HCT116 (cell line): ENCODE data around the gene ACKR3. TPM values are rescaled to one million over a fixed set of nuclear protein-coding genes. Genes with fewer than 3 reads are reported as not detected.

Source experiments
- ATAC-seq: fragments of 200-7000 bp; cut with Tn5 transposase; 2 replicates; pipeline ENCODE4 v1.9.1; 2020; ENCODE audit warnings: mild to moderate bottlenecking, moderate library complexity
- BruUV-seq: library from RNA; stranded (reverse); fragments of 400-500 nt; replicated peaks from 2 replicates; lab custom pipeline; 2021; lab: Mats Ljungman, UMichigan
- CTCF ChIA-PET: fragments of 300-600 bp; sonication (Branson Sonifier 250); formaldehyde crosslinking; loops from one replicate; lab custom pipeline; 2021; ENCODE audit warnings: antibody characterized with exemption; lab: Charles Lee
- POLR2A ChIA-PET: fragments of 300-600, 350-600 bp; sonication (Branson Sonifier 250); formaldehyde crosslinking; loops from one replicate; lab custom pipeline; 2021; ENCODE audit warnings: antibody characterized with exemption; lab: Charles Lee
- RAD21 ChIA-PET, 2 experiments: fragments of 300-600 bp; sonication (Branson Sonifier 250); formaldehyde crosslinking; loops; one replicate each; lab custom pipeline; 2023; ENCODE audit warnings: low total read pairs in 2 of 2; ENCODE audit not compliant: uncharacterized antibody in 2 of 2, unreplicated experiment in 2 of 2, low non-redundant PET in 1 of 2; lab: Charles Lee
- DNase-seq: peaks from one replicate; pipeline ENCODE4 v3.0.0-alpha.2; 2010; ENCODE audit warnings: low read depth, low spot score
- H2AFZ ChIP-seq: fragments of 200-600 bp; shearing (Covaris generic), sonication (generic); 2 replicates; pipeline ENCODE4 v1.6.1; 2017; ENCODE audit warnings: low read depth, mixed run types, mixed read lengths, antibody characterized with exemption, low read length; ENCODE audit not compliant: poor library complexity, severe bottlenecking
- H3K27ac ChIP-seq: 2 replicates; pipeline ENCODE4 v1.5.1; 2012; ENCODE audit warnings: low read depth, low read length
- H3K27me3 ChIP-seq: fragments of 200-600 bp; sonication (generic); 2 replicates; pipeline ENCODE4 v1.6.1; 2016; ENCODE audit warnings: mixed run types, low read length, mixed read lengths; ENCODE audit not compliant: insufficient read depth
- H3K36me3 ChIP-seq, 2 experiments: fragments of 200-500 bp in 1 of 2; fragments of 200-600 bp in 1 of 2; sonication (Bioruptor generic) in 1 of 2; sonication (generic) in 1 of 2; 2 replicates each; pipeline versions ENCODE4 v1.5.1 to v1.6.1; 2014 to 2016; ENCODE audit warnings: low read length in 2 of 2, inconsistent platforms in 1 of 2, mixed read lengths in 1 of 2, mixed run types in 1 of 2; ENCODE audit not compliant: insufficient read depth in 2 of 2, control insufficient read depth in 1 of 2
- H3K4me1 ChIP-seq, 2 experiments: fragments of 200-600 bp in 1 of 2; sonication (generic) in 1 of 2; 2 replicates each; pipeline versions ENCODE4 v1.5.1 to v1.6.1; 2012 to 2017; ENCODE audit warnings: low read length in 2 of 2, inconsistent platforms in 1 of 2, mild to moderate bottlenecking in 1 of 2, mixed read lengths in 1 of 2, mixed run types in 1 of 2, moderate library complexity in 1 of 2; ENCODE audit not compliant: insufficient read depth in 2 of 2, control insufficient read depth in 1 of 2
- H3K4me2 ChIP-seq: fragments of 200-600 bp; sonication (generic); 2 replicates; pipeline ENCODE4 v1.6.1; 2017; ENCODE audit warnings: mixed run types, low read length, mixed read lengths
- H3K4me3 ChIP-seq, 2 experiments: fragments of 200-600 bp in 1 of 2; sonication (generic) in 1 of 2; replicated peaks in 1 of 2; 2 replicates each; pipeline ENCODE4 v1.5.1; 2011 to 2016; ENCODE audit warnings: low read length in 2 of 2, control low read depth in 1 of 2, low read depth in 1 of 2, mild to moderate bottlenecking in 1 of 2, mixed read lengths in 1 of 2, mixed run types in 1 of 2
- H3K79me2 ChIP-seq: fragments of 200-600 bp; sonication (generic); 2 replicates; pipeline ENCODE4 v1.6.1; 2017; ENCODE audit warnings: mild to moderate bottlenecking, mixed run types, low read length, moderate library complexity, mixed read lengths; ENCODE audit not compliant: insufficient read depth
- H3K9ac ChIP-seq: fragments of 200-600 bp; sonication (generic); 2 replicates; pipeline ENCODE4 v1.6.1; 2016; ENCODE audit warnings: low read length, mixed read lengths
- H3K9me2 ChIP-seq: fragments of 200-600 bp; sonication (generic), shearing (Covaris generic); 2 replicates; pipeline ENCODE4 v1.6.1; 2017; ENCODE audit warnings: mixed run types, mild to moderate bottlenecking, moderate library complexity; ENCODE audit not compliant: insufficient read depth
- H3K9me3 ChIP-seq, 2 experiments: fragments of 200-500 bp in 1 of 2; fragments of 200-600 bp in 1 of 2; sonication (Bioruptor generic) in 1 of 2; sonication (generic) in 1 of 2; 2 replicates each; pipeline ENCODE4 v1.6.1; 2014 to 2017; ENCODE audit warnings: low read length in 2 of 2, mixed read lengths in 2 of 2, inconsistent platforms in 1 of 2, low read depth in 1 of 2, mild to moderate bottlenecking in 1 of 2, mixed run types in 1 of 2, moderate library complexity in 1 of 2; ENCODE audit not compliant: control insufficient read depth in 1 of 2, insufficient read depth in 1 of 2
- H4K20me1 ChIP-seq: fragments of 200-600 bp; sonication (generic), shearing (Covaris generic); 2 replicates; pipeline ENCODE4 v1.6.1; 2017; ENCODE audit warnings: mixed run types, mild to moderate bottlenecking, moderate library complexity; ENCODE audit not compliant: insufficient read depth
- EGR1 ChIP-seq: IDR thresholded peaks from 2 replicates; pipeline ENCODE4 v1.6.1; 2012; ENCODE audit warnings: low read depth
- EZH2 ChIP-seq: fragments of 200-600 bp; sonication (generic); IDR thresholded peaks from 2 replicates; pipeline ENCODE4 v1.6.1; 2017; ENCODE audit warnings: antibody characterized with exemption, mixed run types
- FOSL1 ChIP-seq: IDR thresholded peaks from 2 replicates; pipeline ENCODE4 v1.6.1; 2012; ENCODE audit warnings: low read depth
- JUND ChIP-seq: IDR thresholded peaks from 2 replicates; pipeline ENCODE4 v1.6.1; 2012
- POLR2AphosphoS5 ChIP-seq: IDR thresholded peaks from 2 replicates; pipeline ENCODE4 v1.6.1; 2011; ENCODE audit warnings: mild to moderate bottlenecking, low read depth, low read length, moderate library complexity
- SIN3A ChIP-seq: IDR thresholded peaks from 2 replicates; pipeline ENCODE4 v1.6.1; 2012; ENCODE audit warnings: low read depth
- SP1 ChIP-seq: IDR thresholded peaks from 2 replicates; pipeline ENCODE4 v1.6.1; 2012; ENCODE audit warnings: low read depth
- YY1 ChIP-seq: IDR thresholded peaks from 2 replicates; pipeline ENCODE4 v1.6.1; 2011; ENCODE audit warnings: low read length, low read depth, moderate library complexity, mild to moderate bottlenecking; ENCODE audit not compliant: insufficient replicate concordance; ENCODE audit errors: extremely low read depth
- intact Hi-C: fragments of 100-400 bp; cut with micrococcal nuclease; formaldehyde crosslinking; loops from 2 replicates; pipeline ENCODE4 v1.10.0; 2022
- total RNA-seq: library from RNA; stranded (reverse); gene quantifications from one replicate; pipeline ENCODE4 v1.2.1, GENCODE V29; 2021; ENCODE audit not compliant: unreplicated experiment
- TF ChIP-seq, protein P1 (sequence below): IDR thresholded peaks from 2 replicates; pipeline ENCODE4 v1.6.1; 2012
- TF ChIP-seq, protein P2 (sequence below), 3 experiments: fragments of 200-600 bp in 1 of 3; sonication (generic) in 1 of 3; IDR thresholded peaks in 2 of 3; conservative IDR thresholded peaks in 1 of 3; 2 replicates each; pipeline ENCODE4 v1.5.1; 2012 to 2017; ENCODE audit warnings: low read depth in 2 of 3, low read length in 2 of 3, antibody characterized with exemption in 1 of 3, borderline replicate concordance in 1 of 3, control low read depth in 1 of 3, mild to moderate bottlenecking in 1 of 3, mixed read lengths in 1 of 3, mixed run types in 1 of 3, moderate library complexity in 1 of 3; ENCODE audit not compliant: insufficient read depth in 1 of 3
- TF ChIP-seq, protein P3 (sequence below): IDR thresholded peaks from 2 replicates; pipeline ENCODE4 v1.6.1; 2012; ENCODE audit warnings: low read depth

Gene ACKR3
- total RNA-seq, 1 experiment from 2014 or later: 0.20 TPM

DNA sequence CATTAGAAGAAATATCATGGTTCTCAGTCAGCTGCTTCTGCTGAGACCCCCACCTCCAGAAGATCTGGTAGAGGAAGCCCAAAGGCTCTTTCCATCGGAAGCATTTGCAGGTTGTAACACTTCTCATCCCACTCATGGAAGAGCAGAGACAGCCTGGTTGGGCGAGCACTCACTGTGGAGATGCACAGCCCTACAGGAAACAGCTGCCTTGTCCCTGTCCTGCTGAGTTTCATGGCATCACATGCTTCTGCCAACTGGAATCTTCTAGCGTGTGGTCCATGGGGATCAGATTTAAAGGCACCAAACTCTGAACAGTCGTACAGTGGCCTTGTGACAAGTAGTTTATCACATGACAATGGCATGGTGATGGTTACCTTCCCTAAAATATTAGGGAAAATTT is 36.3 kb upstream of the ACKR3 start:
- no peak overlapping the region for H3K27ac ChIP-seq
- POLR2A ChIA-PET: no interaction called here
- no peak overlapping the region for H2AFZ ChIP-seq
- ATAC-seq: no peak
- H3K79me2 ChIP-seq: no peaks in the 10 kb centered on the region
- H3K36me3 ChIP-seq: no peaks in the 10 kb centered on the region
- BruUV-seq: no TSS peak
- no peak for DNase-seq
- H3K4me3 ChIP-seq: no peak overlapping the region
- H3K9me2 ChIP-seq: no peaks in the 10 kb centered on the region
- intact Hi-C loops: no loop called here
- H3K4me1 ChIP-seq: no peaks in the 10 kb centered on the region
- H4K20me1 ChIP-seq: no peaks in the 10 kb centered on the region
- H3K9me3 ChIP-seq: no peaks in the 10 kb centered on the region
- TF ChIP-seq, protein P1, sequence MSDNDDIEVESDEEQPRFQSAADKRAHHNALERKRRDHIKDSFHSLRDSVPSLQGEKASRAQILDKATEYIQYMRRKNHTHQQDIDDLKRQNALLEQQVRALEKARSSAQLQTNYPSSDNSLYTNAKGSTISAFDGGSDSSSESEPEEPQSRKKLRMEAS: no peak
- TF ChIP-seq YY1: no peak
- no peak for TF ChIP-seq SIN3A
- TF ChIP-seq FOSL1: no peak
- TF ChIP-seq, protein P2, sequence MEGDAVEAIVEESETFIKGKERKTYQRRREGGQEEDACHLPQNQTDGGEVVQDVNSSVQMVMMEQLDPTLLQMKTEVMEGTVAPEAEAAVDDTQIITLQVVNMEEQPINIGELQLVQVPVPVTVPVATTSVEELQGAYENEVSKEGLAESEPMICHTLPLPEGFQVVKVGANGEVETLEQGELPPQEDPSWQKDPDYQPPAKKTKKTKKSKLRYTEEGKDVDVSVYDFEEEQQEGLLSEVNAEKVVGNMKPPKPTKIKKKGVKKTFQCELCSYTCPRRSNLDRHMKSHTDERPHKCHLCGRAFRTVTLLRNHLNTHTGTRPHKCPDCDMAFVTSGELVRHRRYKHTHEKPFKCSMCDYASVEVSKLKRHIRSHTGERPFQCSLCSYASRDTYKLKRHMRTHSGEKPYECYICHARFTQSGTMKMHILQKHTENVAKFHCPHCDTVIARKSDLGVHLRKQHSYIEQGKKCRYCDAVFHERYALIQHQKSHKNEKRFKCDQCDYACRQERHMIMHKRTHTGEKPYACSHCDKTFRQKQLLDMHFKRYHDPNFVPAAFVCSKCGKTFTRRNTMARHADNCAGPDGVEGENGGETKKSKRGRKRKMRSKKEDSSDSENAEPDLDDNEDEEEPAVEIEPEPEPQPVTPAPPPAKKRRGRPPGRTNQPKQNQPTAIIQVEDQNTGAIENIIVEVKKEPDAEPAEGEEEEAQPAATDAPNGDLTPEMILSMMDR (IDR thresholded peaks at IDR 0.05 in 2 of 3, conservative IDR thresholded peaks at IDR 0.05 in 1 of 3; ENCODE audit: borderline replicate concordance in 1 of 3, insufficient read depth in 1 of 3, low read depth in 2 of 3, low read length in 2 of 3): no peak
- no peak for TF ChIP-seq POLR2AphosphoS5
- no peak for TF ChIP-seq EGR1
- no peak for TF ChIP-seq EZH2
- no peak for TF ChIP-seq JUND
- TF ChIP-seq SP1: no peak
- TF ChIP-seq, protein P3, sequence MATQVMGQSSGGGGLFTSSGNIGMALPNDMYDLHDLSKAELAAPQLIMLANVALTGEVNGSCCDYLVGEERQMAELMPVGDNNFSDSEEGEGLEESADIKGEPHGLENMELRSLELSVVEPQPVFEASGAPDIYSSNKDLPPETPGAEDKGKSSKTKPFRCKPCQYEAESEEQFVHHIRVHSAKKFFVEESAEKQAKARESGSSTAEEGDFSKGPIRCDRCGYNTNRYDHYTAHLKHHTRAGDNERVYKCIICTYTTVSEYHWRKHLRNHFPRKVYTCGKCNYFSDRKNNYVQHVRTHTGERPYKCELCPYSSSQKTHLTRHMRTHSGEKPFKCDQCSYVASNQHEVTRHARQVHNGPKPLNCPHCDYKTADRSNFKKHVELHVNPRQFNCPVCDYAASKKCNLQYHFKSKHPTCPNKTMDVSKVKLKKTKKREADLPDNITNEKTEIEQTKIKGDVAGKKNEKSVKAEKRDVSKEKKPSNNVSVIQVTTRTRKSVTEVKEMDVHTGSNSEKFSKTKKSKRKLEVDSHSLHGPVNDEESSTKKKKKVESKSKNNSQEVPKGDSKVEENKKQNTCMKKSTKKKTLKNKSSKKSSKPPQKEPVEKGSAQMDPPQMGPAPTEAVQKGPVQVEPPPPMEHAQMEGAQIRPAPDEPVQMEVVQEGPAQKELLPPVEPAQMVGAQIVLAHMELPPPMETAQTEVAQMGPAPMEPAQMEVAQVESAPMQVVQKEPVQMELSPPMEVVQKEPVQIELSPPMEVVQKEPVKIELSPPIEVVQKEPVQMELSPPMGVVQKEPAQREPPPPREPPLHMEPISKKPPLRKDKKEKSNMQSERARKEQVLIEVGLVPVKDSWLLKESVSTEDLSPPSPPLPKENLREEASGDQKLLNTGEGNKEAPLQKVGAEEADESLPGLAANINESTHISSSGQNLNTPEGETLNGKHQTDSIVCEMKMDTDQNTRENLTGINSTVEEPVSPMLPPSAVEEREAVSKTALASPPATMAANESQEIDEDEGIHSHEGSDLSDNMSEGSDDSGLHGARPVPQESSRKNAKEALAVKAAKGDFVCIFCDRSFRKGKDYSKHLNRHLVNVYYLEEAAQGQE: no peak
- RAD21 ChIA-PET: no interaction called here
- H3K27me3 ChIP-seq: peaks cover 35% of the 10 kb centered on the region; the same call in 1 of the 2 replicates
- no peak overlapping the region for H3K4me2 ChIP-seq
- H3K9ac ChIP-seq: no peak overlapping the region
- CTCF ChIA-PET: no interaction called here
